GM18502 (cell line): Measurements from ENCODE around the gene BNIP3.

Experiments
- ATAC-seq: cut with Tn5 transposase; IDR thresholded peaks from one replicate; pipeline ENCODE4 v1.9.1; 2021; ENCODE audit warnings: mild to moderate bottlenecking; ENCODE audit not compliant: unreplicated experiment, poor library complexity

Gene BNIP3

GRCh38 chr10:131979821-131980270 is 1.9 kb downstream of the BNIP3 start:
- ATAC-seq = no peak

DNA sequence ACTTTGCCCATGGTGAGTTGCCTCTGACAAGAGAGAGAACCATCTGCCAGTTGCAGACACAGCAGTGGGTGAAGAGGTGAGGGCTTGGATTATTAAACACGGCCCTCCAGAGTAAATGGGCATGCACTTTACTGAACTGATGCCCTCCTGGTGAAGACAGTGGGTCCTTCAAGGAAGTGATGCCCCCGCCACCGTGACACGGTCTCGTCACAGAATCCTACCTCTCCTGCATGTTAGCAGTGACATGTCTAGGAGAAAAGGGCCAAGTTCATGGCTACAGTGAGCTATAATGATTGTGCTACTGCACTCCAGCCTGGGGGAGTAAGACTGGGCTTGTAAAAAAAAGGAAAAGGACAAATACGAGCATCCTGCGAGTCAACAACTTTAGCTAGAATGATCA is 2.4 kb downstream of the BNIP3 start:
- no peak for ATAC-seq

DNA sequence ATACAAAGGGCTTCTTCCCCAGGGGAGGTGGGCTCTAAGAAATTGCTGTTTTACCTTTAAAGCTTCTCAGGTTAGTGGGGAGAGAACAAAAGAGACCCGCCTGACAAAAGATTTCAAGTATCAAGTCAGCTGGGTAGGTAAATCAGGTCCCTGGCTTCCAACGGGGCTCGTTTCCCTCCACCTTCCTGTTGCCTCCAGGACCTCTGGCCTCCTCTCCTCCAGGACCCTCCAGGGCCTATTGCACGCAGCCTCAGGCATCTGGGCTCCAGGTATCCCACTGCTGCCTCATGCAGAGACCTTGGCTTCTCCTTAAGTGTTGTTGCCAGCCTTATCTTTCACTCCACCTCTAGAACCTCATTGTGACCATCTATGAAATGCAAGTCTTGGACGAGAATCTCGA is 2.9 kb downstream of the BNIP3 start:
- no peak for ATAC-seq

DNA sequence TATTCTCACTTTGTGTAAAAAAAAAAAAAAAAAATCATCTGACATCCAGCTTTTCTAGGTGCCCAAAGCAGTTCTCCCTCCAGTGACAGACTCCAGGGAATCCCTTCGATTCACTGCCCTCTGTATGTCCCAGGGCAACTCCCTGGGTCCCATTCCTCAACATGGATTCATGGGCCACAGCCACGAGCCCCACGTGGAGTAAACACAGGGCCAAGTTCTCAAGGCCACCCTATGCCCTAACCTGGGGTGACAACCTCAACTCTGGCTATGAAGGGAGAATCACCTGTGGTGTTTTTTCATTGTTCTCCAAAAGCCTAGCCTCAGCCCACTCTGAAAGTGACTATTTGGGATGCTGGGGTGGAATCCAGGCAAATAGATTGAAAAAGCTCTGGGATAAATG is 3.4 kb downstream of the BNIP3 start:
- no peak for ATAC-seq

- ATAC-seq = no peak
Observed at GRCh38 chr10:131977323-131978096, 4.2 kb downstream of the BNIP3 start.

DNA sequence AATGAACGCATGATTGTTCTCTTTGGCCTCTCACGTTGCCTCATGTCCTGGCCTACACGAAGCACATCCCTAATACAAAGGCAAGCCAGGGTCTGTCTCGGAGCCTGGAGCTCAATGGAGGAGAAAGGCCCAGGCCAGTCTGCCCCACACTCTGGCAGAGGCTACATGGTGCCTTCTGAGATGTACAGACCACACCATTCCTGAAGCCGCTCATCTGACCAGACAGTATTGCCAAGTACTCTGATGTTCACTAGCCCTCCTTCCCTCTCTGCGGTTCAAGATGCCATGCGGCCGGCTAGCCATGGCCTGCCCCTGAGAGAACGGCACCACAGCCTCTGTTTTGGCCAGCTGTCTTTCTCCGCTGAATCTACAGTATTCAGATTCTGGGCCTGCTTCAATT is 5.9 kb downstream of the BNIP3 start:
- no peak for ATAC-seq

DNA sequence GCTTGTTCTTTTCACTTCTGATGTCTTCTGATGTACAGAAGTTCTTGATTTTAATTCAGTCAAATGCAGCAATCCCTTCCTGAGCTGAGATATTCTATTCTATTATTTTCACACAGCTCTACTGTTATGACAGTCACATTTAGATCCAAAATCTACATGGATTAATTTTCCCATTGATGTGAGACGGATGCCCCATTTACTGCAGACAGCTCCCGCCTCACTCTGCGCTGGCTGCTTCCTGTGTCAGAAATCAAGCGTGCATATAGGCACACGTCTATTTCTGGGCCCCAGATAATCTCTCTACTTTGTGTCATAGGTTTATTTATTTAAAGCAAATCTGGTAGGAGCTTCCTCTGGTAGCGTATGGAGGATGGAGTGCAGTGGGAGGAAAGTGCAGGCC is 6.7 kb downstream of the BNIP3 start:
- no peak for ATAC-seq

GRCh38 chr10:131974034-131974817 is 7.5 kb downstream of the BNIP3 start:
- ATAC-seq = no peak

- ATAC-seq = no peak
Observed at GRCh38 chr10:131973160-131973951, 8.4 kb downstream of the BNIP3 start.

DNA sequence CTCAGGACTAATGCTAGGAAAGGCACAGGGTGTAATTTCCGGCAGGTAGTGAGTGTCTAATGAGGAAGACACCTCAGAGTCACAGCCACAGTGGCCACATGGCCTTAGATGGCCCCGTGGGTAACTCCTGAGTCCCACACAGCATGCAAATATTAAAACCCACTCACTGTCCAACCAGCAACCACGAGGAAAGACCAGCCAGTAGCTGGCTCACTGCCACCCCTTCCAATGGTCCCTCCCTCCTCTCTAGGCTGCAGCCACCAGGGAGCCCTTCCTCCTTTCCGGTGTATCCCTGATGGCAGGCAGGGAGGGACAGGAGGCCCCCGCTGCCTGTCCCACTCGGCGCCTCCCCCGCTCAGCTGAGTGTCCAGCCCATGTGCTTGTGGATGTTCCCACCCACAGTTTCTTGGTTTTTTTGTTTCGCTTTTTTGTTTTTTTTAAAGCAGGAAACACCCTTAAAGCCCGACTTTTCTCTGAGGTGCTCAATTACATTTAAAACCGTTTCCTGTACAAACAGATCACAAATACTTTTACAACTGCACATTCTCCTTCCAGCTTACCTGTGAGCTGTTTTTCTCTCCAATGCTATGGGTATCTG is 9.2 kb downstream of the BNIP3 start:
- no peak for ATAC-seq

- ATAC-seq = no peak
Observed at GRCh38 chr10:131971591-131971990, 10.1 kb downstream of the BNIP3 start.

- no peak for ATAC-seq
Observed at GRCh38 chr10:131970946-131971345, 10.8 kb downstream of the BNIP3 start.

GRCh38 chr10:131968949-131969348 is 12.8 kb downstream of the BNIP3 start:
- ATAC-seq = no peak

- ATAC-seq = no peak
Observed at GRCh38 chr10:131964298-131964697, 17.4 kb downstream of the BNIP3 start.

- no peak for ATAC-seq
Observed at GRCh38 chr10:131963811-131964210, 17.9 kb downstream of the BNIP3 start.

DNA sequence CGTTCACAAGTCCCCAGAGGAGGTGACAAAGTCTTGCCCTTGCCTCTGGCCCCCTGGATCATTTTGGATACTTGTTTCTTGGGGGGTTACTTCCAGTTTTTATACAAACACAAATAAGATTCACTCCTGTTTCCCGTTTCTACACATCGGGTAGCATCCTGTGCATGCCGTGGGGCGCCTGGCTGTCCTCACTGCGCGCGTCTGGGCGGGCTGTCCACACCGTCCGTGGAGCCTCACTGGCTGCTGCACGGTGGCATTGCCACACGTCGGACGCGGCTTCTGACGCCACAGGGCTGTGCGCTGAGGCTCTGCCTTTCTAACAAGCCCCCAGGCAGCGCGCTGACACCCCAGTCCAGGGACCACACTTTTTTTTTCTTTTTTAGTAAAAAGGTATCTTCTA is 18.4 kb downstream of the BNIP3 start:
- ATAC-seq = no peak

- ATAC-seq = no peak
Observed at GRCh38 chr10:131961777-131962662, 19.7 kb downstream of the BNIP3 start.

- ATAC-seq = no peak
Observed at GRCh38 chr10:131961047-131961776, 20.5 kb downstream of the BNIP3 start.

DNA sequence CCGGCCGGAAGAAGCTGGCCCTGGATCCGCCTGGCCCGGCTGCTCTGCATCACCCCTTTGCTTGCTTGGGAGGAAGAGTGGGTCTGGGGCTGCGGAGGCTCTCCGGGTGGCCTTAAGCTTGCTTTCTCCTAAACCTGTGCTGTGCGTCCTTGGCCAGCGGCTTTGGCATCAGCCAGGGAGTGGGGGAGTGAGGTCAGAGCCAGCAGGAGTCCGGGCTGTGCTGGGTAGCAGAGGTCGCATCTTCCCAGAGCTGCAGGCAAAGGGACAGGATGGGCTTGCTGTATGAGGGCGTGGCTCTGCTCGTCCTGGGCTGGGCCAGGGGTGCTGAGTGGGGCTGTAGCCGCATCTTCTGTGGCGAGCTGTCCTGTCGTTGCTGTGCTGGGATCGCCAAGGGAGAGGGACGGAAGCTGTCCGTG is 21.1 kb downstream of the BNIP3 start:
- no peak for ATAC-seq
